Subcutaneous adipose tissue (tissue), 4 donors: Measurements from ENCODE around the gene SFXN1. TPM values are rescaled to one million over a fixed set of nuclear protein-coding genes. Genes with fewer than 3 reads are reported as not detected.

Source experiments
- CTCF ChIP-seq: fragments of 450-650 bp; IDR thresholded peaks from one replicate; pipeline ENCODE4 v1.5.1; 2016; ENCODE audit warnings: low read depth, mild to moderate bottlenecking, control low read depth, antibody characterized with exemption, moderate library complexity
- total RNA-seq, 4 donors: library from RNA; depleted of rRNA; stranded (reverse); fragments of >200 nt; gene quantifications; one replicate each; pipeline ENCODE4 v1.1.0, GENCODE V29; 2016

SFXN1 gene
- total RNA-seq, 4 donors from 2014 or later: 8.6 to 22.8 (median 15.0) TPM

DNA sequence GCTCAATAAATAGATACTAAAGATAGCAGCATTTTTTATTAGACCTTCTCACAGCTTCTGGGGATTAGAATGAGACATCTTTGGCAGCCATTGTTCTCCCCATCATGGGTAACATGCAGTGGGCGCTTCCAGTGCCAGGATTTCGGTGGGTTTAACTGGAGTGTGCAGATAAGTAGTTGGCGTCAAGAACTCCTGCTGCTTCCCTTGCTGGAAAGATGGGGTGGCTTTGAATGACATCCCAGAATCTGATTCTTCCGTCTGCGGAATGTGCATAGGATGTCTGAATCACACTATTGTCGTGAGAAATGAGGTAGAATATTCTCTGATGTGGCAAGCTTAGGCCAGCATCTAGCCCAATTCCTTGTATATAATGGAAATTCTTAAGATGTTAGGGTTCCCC, 7.3 kb downstream of the SFXN1 start:
- no peak for TF ChIP-seq CTCF

GRCh38 chr5:175487514-175488222, 9.3 kb downstream of the SFXN1 start:
- TF ChIP-seq CTCF: no peak

DNA sequence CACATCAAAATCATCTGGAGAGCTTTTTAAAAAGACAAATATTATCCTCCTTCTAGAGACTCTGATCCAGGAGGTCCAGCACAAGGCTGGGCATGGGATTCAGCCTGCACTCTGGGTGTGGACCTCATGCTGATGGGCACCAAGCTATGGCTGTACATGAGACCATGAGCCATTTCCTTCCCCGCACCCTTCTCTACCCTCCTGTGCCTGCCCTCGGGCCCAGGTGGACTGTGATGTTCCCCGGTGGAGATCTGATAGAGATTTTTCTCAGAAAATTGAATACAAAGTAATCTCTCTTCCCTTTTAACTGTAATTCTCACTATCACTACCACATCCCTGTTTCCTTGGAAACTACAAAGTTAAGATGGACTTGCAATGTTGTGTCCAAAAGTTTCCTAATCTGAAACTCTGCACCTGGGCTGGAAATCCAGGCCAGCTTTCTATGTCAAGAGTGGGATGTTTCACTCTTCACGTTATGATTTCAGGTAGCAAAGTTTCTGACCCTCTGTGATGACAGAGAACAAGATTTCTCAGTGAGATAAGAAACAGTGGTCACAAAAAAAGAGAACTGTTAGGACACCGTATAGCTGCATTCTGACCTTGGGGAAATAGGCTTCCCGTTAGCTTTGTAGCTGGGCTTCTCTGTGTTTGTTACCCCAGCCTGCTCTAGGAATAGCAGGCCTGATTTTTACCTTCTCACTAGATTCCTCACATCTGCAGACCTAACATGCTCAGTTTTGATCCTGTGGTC, 11.5 kb downstream of the SFXN1 start:
- no peak for TF ChIP-seq CTCF

GRCh38 chr5:175491223-175491622, 12.9 kb downstream of the SFXN1 start:
- TF ChIP-seq CTCF: no peak

DNA sequence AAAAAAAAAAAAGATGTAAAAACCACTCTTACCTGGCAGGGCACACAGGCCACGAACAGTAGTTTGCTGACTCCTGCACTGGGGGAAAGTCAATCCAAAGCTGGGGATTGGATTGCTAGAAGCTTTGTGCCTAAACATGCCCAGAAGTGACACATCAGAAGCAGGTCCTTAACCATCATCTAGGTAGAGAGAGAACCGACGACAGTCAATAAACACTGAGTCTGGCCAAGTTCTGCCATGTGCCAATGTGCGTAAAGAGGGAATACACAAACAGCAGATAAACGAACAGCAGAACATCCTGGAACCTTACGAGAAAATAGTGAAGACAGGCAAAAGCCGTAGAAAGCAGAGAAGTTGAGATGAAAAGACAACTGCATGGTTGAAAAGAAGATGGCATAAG, 14.9 kb downstream of the SFXN1 start:
- no peak for TF ChIP-seq CTCF

DNA sequence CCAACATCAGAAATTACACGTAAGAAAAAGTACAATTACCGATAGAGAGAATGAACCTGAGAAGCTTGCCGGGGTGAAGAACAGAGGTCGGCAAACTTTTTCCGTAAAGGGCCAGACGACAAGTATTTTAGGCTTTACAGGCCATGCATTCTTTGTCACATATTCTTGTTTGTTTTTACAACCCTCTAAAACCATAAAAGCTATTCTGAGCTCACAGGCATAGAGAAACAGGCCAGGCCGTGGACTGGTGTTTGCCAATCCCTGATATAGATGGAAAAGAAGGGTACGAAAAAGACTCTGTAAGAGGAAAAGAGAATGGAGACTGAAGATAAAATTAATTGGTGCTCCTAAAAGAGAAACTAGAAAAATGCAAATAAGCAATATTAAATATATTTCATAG, 15.4 kb downstream of the SFXN1 start:
- TF ChIP-seq CTCF: no peak

- TF ChIP-seq CTCF: no peak
Observed at GRCh38 chr5:175494264-175495183, 16.2 kb downstream of the SFXN1 start.
